GM12878 (cell line): ENCODE results near the gene TMEM229B. TPM values are rescaled to one million over a fixed set of nuclear protein-coding genes. Genes with fewer than 3 reads are reported as not detected.

Experiments used
- ATAC-seq: fragments of 200-7000 bp; cut with Tn5 transposase; 3 replicates; pipeline ENCODE4 v1.9.1; 2020; ENCODE audit warnings: mild to moderate bottlenecking, moderate library complexity
- BruUV-seq: library from RNA; stranded (reverse); fragments of 400-500 nt; replicated peaks from 2 replicates; lab custom pipeline; 2021; lab: Mats Ljungman, UMichigan
- CTCF ChIA-PET: fragments of 300-600 bp; sonication (Branson Sonifier 250); formaldehyde crosslinking; extraction: SDS; loops from one replicate; lab custom pipeline; 2021; ENCODE audit warnings: inconsistent platforms; lab: Yijun Ruan, JAX
- POLR2A ChIA-PET: fragments of 350-600 bp; formaldehyde crosslinking; extraction: SDS; loops from one replicate; lab custom pipeline; 2021; ENCODE audit warnings: inconsistent platforms; lab: Charles Lee
- RAD21 ChIA-PET: fragments of 300-600 bp; sonication (Branson Sonifier 250); formaldehyde crosslinking; loops from one replicate; lab custom pipeline; 2023; ENCODE audit warnings: antibody characterized with exemption; ENCODE audit not compliant: unreplicated experiment; lab: Charles Lee
- SMC1A ChIA-PET: fragments of 300-600 bp; sonication (Branson Sonifier 250); formaldehyde crosslinking; loops from one replicate; lab custom pipeline; 2023; ENCODE audit not compliant: unreplicated experiment, uncharacterized antibody; lab: Charles Lee
- DNase-seq: peaks from one replicate; pipeline ENCODE4 v3.0.0-alpha.2; 2011; ENCODE audit warnings: low read depth, low spot score
- FAIRE-seq: peaks from 3 replicates; lab custom pipeline; 2011; peaks lifted over from hg19 to GRCh38; lab: Jason Lieb, UNC
- H2AFZ ChIP-seq: 2 replicates; pipeline ENCODE4 v1.6.0; 2011; ENCODE audit warnings: low read depth, low read length, control low read depth; ENCODE audit not compliant: control insufficient read depth
- H3K27ac ChIP-seq: 2 replicates; pipeline ENCODE4 v1.5.1; 2011; ENCODE audit warnings: control low read depth; ENCODE audit not compliant: control insufficient read depth, insufficient read depth
- H3K27me3 ChIP-seq, 2 experiments: replicated peaks in 1 of 2; 2 replicates each; pipeline versions ENCODE4 v1.6.0 to v1.6.1; 2011; ENCODE audit warnings: low read length in 1 of 2; ENCODE audit not compliant: control insufficient read depth in 2 of 2, insufficient read depth in 2 of 2
- H3K36me3 ChIP-seq, 2 experiments: 2 replicates each; pipeline ENCODE4 v1.5.1; 2011; ENCODE audit warnings: low read length in 1 of 2; ENCODE audit not compliant: control insufficient read depth in 2 of 2, insufficient read depth in 2 of 2
- H3K4me1 ChIP-seq: 2 replicates; pipeline ENCODE4 v1.6.1; 2011; ENCODE audit warnings: mild to moderate bottlenecking, low read length, moderate library complexity, mixed read lengths; ENCODE audit not compliant: control insufficient read depth, insufficient read depth
- H3K4me2 ChIP-seq: 2 replicates; pipeline ENCODE4 v1.6.0; 2011; ENCODE audit warnings: control low read depth; ENCODE audit not compliant: control insufficient read depth, insufficient read depth
- H3K4me3 ChIP-seq: fragments of 200-600 bp; sonication (generic); 2 replicates; pipeline ENCODE4 v1.5.1; 2016
- H3K79me2 ChIP-seq: 2 replicates; pipeline ENCODE4 v1.6.0; 2011; ENCODE audit warnings: low read length; ENCODE audit not compliant: control insufficient read depth, insufficient read depth
- H3K9ac ChIP-seq: 2 replicates; pipeline ENCODE4 v1.8.0; 2011; ENCODE audit warnings: low read length, control low read depth, mixed read lengths; ENCODE audit not compliant: control insufficient read depth, insufficient read depth
- H3K9me3 ChIP-seq: replicated peaks from 3 replicates; pipeline ENCODE4 v1.5.1; 2011; ENCODE audit warnings: mild to moderate bottlenecking, low read length; ENCODE audit not compliant: control insufficient read depth, insufficient read depth
- H4K20me1 ChIP-seq: 2 replicates; pipeline ENCODE4 v1.6.0; 2011; ENCODE audit not compliant: control insufficient read depth, insufficient read depth
- CHD1 ChIP-seq: IDR thresholded peaks from 2 replicates; pipeline ENCODE4 v1.6.1; 2012; ENCODE audit warnings: low read depth, low read length, improper control_type of control experiment
- TAF1 ChIP-seq: IDR thresholded peaks from 2 replicates; pipeline ENCODE4 v1.6.1; 2011; ENCODE audit warnings: mild to moderate bottlenecking, low read depth, low read length, borderline replicate concordance
- YBX1 ChIP-seq: fragments of 450-650 bp; IDR thresholded peaks from 2 replicates; pipeline ENCODE4 v1.6.1; 2016; ENCODE audit warnings: antibody characterized with exemption
- ZNF24 ChIP-seq: fragments of 450-650 bp; IDR thresholded peaks from 2 replicates; pipeline ENCODE4 v1.6.1; 2017; ENCODE audit warnings: antibody characterized with exemption, mild to moderate bottlenecking
- WGBS: methylation state at CpG from one replicate; pipeline ENCODE4 v1.1.6; 2016; ENCODE audit warnings: low lambda C conversion rate; ENCODE audit not compliant: insufficient replicate concordance, insufficient coverage; ENCODE audit errors: missing lambda C conversion rate; 5-methylcytosine and 5-hydroxymethylcytosine counted together
- in situ Hi-C: fragments of 300-500 bp; cut with MboI; formaldehyde crosslinking; loops from 9 replicates; pipeline ENCODE4 v1.14.3; 2018; ENCODE audit warnings: mixed read lengths
- intact Hi-C: fragments of 100-400 bp; cut with micrococcal nuclease; formaldehyde crosslinking; loops from one replicate; pipeline ENCODE4 v1.14.2; 2022; ENCODE audit not compliant: unreplicated experiment
- polyA plus RNA-seq, 11 experiments: library from polyadenylated mRNA; depleted of rRNA in 4 of 11; unstranded in 6 of 11; stranded (reverse) in 5 of 11; fragments of >200 nt; fragmentation: Nextera tagmentation in 4 of 11; fragmentation: Illumina TruSeq in 1 of 11; extraction: Ambion mirVana in 4 of 11; extraction: Trizol in 1 of 11; gene quantifications; 1 replicate in 1 of 11; 2 replicates in 10 of 11; pipeline versions ENCODE4 v1.2.1 to v1.2.3, GENCODE V29; 2011 to 2016; ENCODE audit warnings: inconsistent platforms in 2 of 11, missing spikeins in 2 of 11, low read depth in 1 of 11
- total RNA-seq, 4 experiments: library from RNA; depleted of rRNA in 3 of 4; stranded (reverse); fragments of >200 nt in 3 of 4; fragmentation: Illumina TruSeq in 1 of 4; extraction: Trizol in 1 of 4; gene quantifications; 2 replicates each; pipeline versions ENCODE4 v1.2.1 to v1.2.3, GENCODE V29; 2013 to 2021
- TF ChIP-seq, protein P1 (sequence below): fragments of 450-650 bp; formaldehyde crosslinking; IDR thresholded peaks from 2 replicates; pipeline ENCODE4 v1.4.0; 2022; ENCODE audit warnings: mild to moderate bottlenecking, moderate library complexity
- TF ChIP-seq, protein P2 (sequence below): IDR thresholded peaks from 2 replicates; pipeline ENCODE4 v1.6.1; 2011; ENCODE audit warnings: borderline replicate concordance, low read depth, mild to moderate bottlenecking, moderate library complexity, mixed read lengths, low read length; ENCODE audit not compliant: insufficient read depth; ENCODE audit errors: extremely low read length

TMEM229B gene
- total and polyA plus RNA-seq, 10 of the 15 experiments (the other 5 are each of a cell fraction or from before 2014, with no cell fraction given), result 0.24 to 5.3 (median 1.7) TPM

DNA sequence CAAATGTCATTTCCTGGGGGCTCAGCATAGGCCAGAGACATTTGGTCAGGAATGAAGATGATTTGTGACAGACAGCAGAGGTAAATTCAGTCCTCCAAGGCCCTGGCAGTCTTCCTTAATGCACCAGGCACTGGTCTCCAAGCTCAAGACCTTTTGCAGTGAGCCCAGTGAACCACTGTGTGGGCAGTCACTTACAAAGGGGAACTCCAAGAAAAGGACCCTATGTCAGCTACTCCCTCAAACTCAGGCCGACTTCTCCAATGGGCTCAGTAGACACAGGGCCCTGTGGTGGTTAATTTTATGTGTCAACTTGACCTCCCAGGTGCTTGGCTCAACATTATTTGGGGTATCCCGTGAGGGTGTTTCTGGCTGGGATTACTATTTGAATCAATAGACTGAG is 47.3 kb downstream of the TMEM229B start (continued):
- TF ChIP-seq ZNF24, result no peak
- TF ChIP-seq CHD1, result no peak
- TF ChIP-seq, protein P1, sequence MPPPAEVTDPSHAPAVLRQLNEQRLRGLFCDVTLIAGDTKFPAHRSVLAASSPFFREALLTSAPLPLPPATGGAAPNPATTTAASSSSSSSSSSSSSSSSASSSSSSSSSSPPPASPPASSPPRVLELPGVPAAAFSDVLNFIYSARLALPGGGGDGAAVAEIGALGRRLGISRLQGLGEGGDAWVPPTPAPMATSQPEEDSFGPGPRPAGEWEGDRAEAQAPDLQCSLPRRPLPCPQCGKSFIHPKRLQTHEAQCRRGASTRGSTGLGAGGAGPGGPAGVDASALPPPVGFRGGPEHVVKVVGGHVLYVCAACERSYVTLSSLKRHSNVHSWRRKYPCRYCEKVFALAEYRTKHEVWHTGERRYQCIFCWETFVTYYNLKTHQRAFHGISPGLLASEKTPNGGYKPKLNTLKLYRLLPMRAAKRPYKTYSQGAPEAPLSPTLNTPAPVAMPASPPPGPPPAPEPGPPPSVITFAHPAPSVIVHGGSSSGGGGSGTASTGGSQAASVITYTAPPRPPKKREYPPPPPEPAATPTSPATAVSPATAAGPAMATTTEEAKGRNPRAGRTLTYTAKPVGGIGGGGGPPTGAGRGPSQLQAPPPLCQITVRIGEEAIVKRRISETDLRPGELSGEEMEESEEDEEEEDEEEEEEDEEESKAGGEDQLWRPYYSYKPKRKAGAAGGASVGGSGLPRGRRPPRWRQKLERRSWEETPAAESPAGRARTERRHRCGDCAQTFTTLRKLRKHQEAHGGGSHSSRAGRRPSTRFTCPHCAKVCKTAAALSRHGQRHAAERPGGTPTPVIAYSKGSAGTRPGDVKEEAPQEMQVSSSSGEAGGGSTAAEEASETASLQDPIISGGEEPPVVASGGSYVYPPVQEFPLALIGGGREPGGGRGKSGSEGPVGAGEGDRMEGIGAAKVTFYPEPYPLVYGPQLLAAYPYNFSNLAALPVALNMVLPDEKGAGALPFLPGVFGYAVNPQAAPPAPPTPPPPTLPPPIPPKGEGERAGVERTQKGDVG (CRISPR knock-in tag), result no peak
- no peak for TF ChIP-seq YBX1

DNA sequence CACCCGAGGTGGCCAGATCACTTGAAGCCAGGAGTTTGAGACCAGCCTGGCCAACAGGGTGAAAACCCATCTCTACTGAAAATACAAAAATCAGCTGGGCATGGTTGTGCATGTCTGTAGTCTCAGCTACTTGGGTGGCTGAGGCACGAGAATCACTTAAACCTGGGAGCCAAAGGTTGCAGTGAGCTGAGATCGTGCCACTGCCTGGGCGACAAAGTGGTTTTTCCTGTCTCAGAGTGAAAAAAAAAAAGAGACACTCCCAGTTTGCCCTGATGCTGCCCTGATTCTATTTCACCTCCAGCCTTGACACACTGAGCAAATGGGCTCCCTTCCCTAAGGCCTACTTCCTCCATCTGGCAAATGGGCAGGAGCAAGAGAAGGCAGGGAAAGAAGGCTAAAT is 48.0 kb downstream of the TMEM229B start:
- no peak for TF ChIP-seq TAF1
- TF ChIP-seq, protein P2, sequence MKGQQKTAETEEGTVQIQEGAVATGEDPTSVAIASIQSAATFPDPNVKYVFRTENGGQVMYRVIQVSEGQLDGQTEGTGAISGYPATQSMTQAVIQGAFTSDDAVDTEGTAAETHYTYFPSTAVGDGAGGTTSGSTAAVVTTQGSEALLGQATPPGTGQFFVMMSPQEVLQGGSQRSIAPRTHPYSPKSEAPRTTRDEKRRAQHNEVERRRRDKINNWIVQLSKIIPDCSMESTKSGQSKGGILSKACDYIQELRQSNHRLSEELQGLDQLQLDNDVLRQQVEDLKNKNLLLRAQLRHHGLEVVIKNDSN, result no peak
- Histone ChIP-seq H3K4me1 (no peaks in the 10 kb centered on the region), H3K36me3 (no peaks in the 10 kb centered on the region), H3K9me3 (no peaks in the 10 kb centered on the region), H3K27me3 (no peaks in the 10 kb centered on the region; a peak in 3 of 4 replicates), H4K20me1 (no peaks in the 10 kb centered on the region), H3K79me2 (no peaks in the 10 kb centered on the region), H3K4me3 (no peak overlapping the region), H3K4me2 (no peak overlapping the region), H3K9ac (no peak overlapping the region), H3K27ac (no peak overlapping the region), H2AFZ (no peak overlapping the region)
- ChIA-PET CTCF (interaction anchor here (0.8 to 2.9 kb wide), 4 partner anchors 10 to 130 kb away, joined by 3 to 10 read pairs (median 5); no protein-coding TSS in a partner anchor), RAD21 (interaction anchor here (1.0 kb wide), 1 partner anchor 264 kb away, joined by 3 read pairs; no protein-coding TSS in a partner anchor), POLR2A (no interaction called here), SMC1A (interaction anchor here (0.7 to 2.6 kb wide), 4 partner anchors 9 to 136 kb away, joined by 3 to 9 read pairs (median 6); no protein-coding TSS in a partner anchor)
- intact Hi-C loops (no loop called here), in situ Hi-C loops (no loop called here)
- no TSS peak for BruUV-seq
- no peak for ATAC-seq
- DNase-seq, result no peak
- FAIRE-seq, result no peak
- 59% methylated on average over 4 of the region's 4 CpGs for WGBS
